ENCODE results near the gene STMN1. TPM values are rescaled to one million over a fixed set of nuclear protein-coding genes. Genes with fewer than 3 reads are reported as not detected.

STMN1 gene
- total RNA-seq, 1 donor from 2014 or later = 591 TPM

GRCh38 chr1:25889470-25889869 lies 16.7 kb downstream of the STMN1 start:
- TF ChIP-seq CTCF (conservative IDR thresholded peaks at IDR 0.05) = peak; percentile 39
- Mint-ChIP-seq H3K27ac (peak overlapping the region; percentile 98), H3K27me3 (no peaks in the 10 kb centered on the region), H3K4me1 (ENCODE audit: unreplicated experiment) (peaks cover 33% of the 10 kb centered on the region), H3K9me3 (peaks cover 4% of the 10 kb centered on the region), H3K36me3 (no peaks in the 10 kb centered on the region), H3K4me3 (peak overlapping the region; percentile 73)
- DNase-seq (ENCODE audit: extremely low spot score, unreplicated experiment) = no peak

GRCh38 chr1:25888426-25888987 lies 17.7 kb downstream of the STMN1 start:
- Mint-ChIP-seq H3K36me3 (no peaks in the 10 kb centered on the region), H3K4me1 (ENCODE audit: unreplicated experiment) (peaks cover 33% of the 10 kb centered on the region), H3K27me3 (no peaks in the 10 kb centered on the region), H3K27ac (peak overlapping the region; percentile 98), H3K4me3 (peak overlapping the region; percentile 27), H3K9me3 (peaks cover 4% of the 10 kb centered on the region)
- TF ChIP-seq CTCF (conservative IDR thresholded peaks at IDR 0.05) = no peak
- DNase-seq (ENCODE audit: extremely low spot score, unreplicated experiment) = no peak

- Mint-ChIP-seq H3K27me3 (no peaks in the 10 kb centered on the region), H3K27ac (peak overlapping the region; percentile 11), H3K4me3 (peak overlapping the region; percentile 17), H3K36me3 (no peaks in the 10 kb centered on the region), H3K4me1 (ENCODE audit: unreplicated experiment) (peaks cover 28% of the 10 kb centered on the region), H3K9me3 (peaks cover 4% of the 10 kb centered on the region)
- TF ChIP-seq CTCF (conservative IDR thresholded peaks at IDR 0.05) = no peak
- DNase-seq (ENCODE audit: extremely low spot score, unreplicated experiment) = no peak
These were observed 20.6 kb downstream of the STMN1 start for GRCh38 chr1:25885602-25886001.

GRCh38 chr1:25881266-25881665 lies 25.0 kb downstream of the STMN1 start:
- DNase-seq (ENCODE audit: extremely low spot score, unreplicated experiment) = no peak
- Mint-ChIP-seq H3K9me3 (no peaks in the 10 kb centered on the region), H3K36me3 (no peaks in the 10 kb centered on the region), H3K27ac (no peak overlapping the region), H3K4me3 (no peak overlapping the region), H3K4me1 (ENCODE audit: unreplicated experiment) (peaks cover 29% of the 10 kb centered on the region), H3K27me3 (no peaks in the 10 kb centered on the region)
- no peak for TF ChIP-seq CTCF (conservative IDR thresholded peaks at IDR 0.05)

- H3K4me1 Mint-ChIP-seq (ENCODE audit: unreplicated experiment) = peaks cover 25% of the 10 kb centered on the region
- H3K27me3 Mint-ChIP-seq = no peaks in the 10 kb centered on the region
- no peaks in the 10 kb centered on the region for H3K36me3 Mint-ChIP-seq
- peak overlapping the region; percentile 78 for H3K27ac Mint-ChIP-seq
- TF ChIP-seq CTCF (conservative IDR thresholded peaks at IDR 0.05) = no peak
- H3K4me3 Mint-ChIP-seq = no peak overlapping the region
- DNase-seq (ENCODE audit: extremely low spot score, unreplicated experiment) = no peak
- H3K9me3 Mint-ChIP-seq = no peaks in the 10 kb centered on the region
These were observed 25.7 kb downstream of the STMN1 start for GRCh38 chr1:25880518-25880917.

- Mint-ChIP-seq H3K36me3 (no peaks in the 10 kb centered on the region), H3K27ac (peak overlapping the region; percentile 78), H3K4me3 (peak overlapping the region; percentile 25), H3K9me3 (no peaks in the 10 kb centered on the region), H3K4me1 (ENCODE audit: unreplicated experiment) (peaks cover 24% of the 10 kb centered on the region), H3K27me3 (no peaks in the 10 kb centered on the region)
- no peak for TF ChIP-seq CTCF (conservative IDR thresholded peaks at IDR 0.05)
- no peak for DNase-seq (ENCODE audit: extremely low spot score, unreplicated experiment)
These were observed 26.5 kb downstream of the STMN1 start for GRCh38 chr1:25879675-25880074.

All from type B pancreatic cell (in vitro differentiated cells).